GM23248 (cell line): Measurements from ENCODE around the gene CDC16.

Source experiments
- EZH2 ChIP-seq: fragments of 200-600 bp; sonication (generic); IDR thresholded peaks from 2 replicates; pipeline ENCODE4 v1.6.1; 2018; ENCODE audit warnings: antibody characterized with exemption, mild to moderate bottlenecking; ENCODE audit not compliant: insufficient read depth, poor library complexity, severe bottlenecking
- EZH2phosphoT487 ChIP-seq: fragments of 200-600 bp; sonication (generic); IDR thresholded peaks from 2 replicates; pipeline ENCODE4 v1.6.1; 2018; ENCODE audit warnings: antibody characterized with exemption, moderate library complexity, mild to moderate bottlenecking, low read depth; ENCODE audit not compliant: insufficient read depth

GRCh38 chr13:114236227-114236626, 1.5 kb downstream of the CDC16 start:
- TF ChIP-seq EZH2phosphoT487, result no peak
- no peak for TF ChIP-seq EZH2
